Activated naive CD8-positive, alpha-beta T cell treated with anti-CD3 and anti-CD28 coated beads, Interleukin-2, amount 50 U/mL, for 24 hours (primary cell): ENCODE results near the gene COBL.

ENCODE experiments used
- ATAC-seq: fragments of 150-1000 bp; cut with Tn5 transposase; one replicate; pipeline ENCODE4 v1.10.0; 2021
- DNase-seq: peaks from one replicate; pipeline ENCODE4 v3.0.0; 2021
- H3K27ac Mint-ChIP-seq: one replicate; pipeline ENCODE4 v1.8.0; 2021; ENCODE audit warnings: mild to moderate bottlenecking, mixed read lengths
- H3K27me3 Mint-ChIP-seq: one replicate; pipeline ENCODE4 v1.8.0; 2021; ENCODE audit warnings: mixed read lengths
- H3K36me3 Mint-ChIP-seq: one replicate; pipeline ENCODE4 v1.8.0; 2021; ENCODE audit warnings: low read depth, mixed read lengths
- H3K4me1 Mint-ChIP-seq: one replicate; pipeline ENCODE4 v1.8.0; 2021; ENCODE audit warnings: mixed read lengths
- H3K4me3 Mint-ChIP-seq: one replicate; pipeline ENCODE4 v1.8.0; 2021; ENCODE audit warnings: mild to moderate bottlenecking, moderate library complexity, mixed read lengths
- H3K9me3 Mint-ChIP-seq: one replicate; pipeline ENCODE4 v1.8.0; 2021; ENCODE audit warnings: mixed read lengths

The COBL gene

DNA sequence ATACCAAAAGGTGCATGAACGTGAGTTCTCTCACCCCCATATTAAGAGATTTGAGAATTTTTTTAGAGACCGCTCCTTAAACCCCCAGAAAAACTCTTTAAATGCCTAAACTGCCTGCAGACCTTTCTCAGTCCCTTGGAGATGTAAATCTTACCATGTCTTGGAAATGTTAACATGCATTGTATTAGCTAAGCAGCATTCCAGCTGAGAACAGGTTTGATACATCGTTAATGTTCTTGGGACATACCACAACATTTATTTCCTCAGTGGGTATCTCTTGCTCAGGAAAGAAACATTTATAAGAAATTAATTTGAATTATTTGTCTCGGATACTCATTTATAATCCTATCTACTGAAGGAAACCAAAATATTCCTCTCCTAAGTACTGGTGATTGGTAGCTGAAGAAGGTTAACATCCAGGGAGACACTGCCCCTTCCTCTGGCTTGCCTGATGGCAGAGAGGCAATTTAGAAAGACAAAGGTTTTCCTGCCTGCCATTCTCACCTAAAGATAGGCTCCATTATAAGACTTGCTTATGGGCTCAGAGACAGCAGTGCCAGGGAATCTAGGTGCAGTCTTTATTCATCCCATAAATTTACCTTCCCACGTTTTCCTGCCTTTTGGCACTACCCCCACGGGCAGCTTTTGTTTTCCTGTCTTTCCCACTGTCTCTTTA, 141.2 kb downstream of the COBL start:
- no peak for ATAC-seq

DNA sequence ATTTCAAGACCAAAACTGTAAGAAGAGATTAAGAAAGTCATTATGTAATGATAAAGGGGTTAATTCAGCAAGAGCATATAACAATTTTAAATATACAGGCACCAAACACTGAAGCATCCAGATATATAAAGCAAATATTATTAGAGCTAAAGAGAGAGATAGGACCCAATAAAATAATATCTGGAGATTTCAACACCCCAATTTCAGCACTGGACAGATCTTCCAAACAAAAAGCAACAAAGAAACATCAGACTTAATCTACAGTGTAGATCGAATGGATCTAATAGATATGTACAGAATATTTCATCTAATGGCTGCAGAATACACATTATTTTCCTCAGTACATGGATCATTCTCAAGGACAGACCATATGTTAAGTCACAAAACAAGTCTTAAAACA, 151.3 kb downstream of the COBL start:
- no peak for ATAC-seq
- H3K4me1 Mint-ChIP-seq, result peaks cover 2% of the 10 kb centered on the region
- H3K4me3 Mint-ChIP-seq, result no peak overlapping the region
- H3K9me3 Mint-ChIP-seq, result no peaks in the 10 kb centered on the region
- no peak overlapping the region for H3K27ac Mint-ChIP-seq
- H3K36me3 Mint-ChIP-seq, result no peaks in the 10 kb centered on the region
- DNase-seq, result no peak
- H3K27me3 Mint-ChIP-seq, result peaks cover 10% of the 10 kb centered on the region

More for the DNA sequence above, 141.2 kb downstream of the COBL start:
- Mint-ChIP-seq H3K9me3 (no peaks in the 10 kb centered on the region), H3K36me3 (no peaks in the 10 kb centered on the region), H3K27me3 (peaks cover 6% of the 10 kb centered on the region), H3K4me1 (no peaks in the 10 kb centered on the region), H3K4me3 (no peak overlapping the region), H3K27ac (no peak overlapping the region)
- no peak for DNase-seq

- Mint-ChIP-seq H3K9me3 (no peaks in the 10 kb centered on the region), H3K27me3 (peaks cover 10% of the 10 kb centered on the region), H3K4me1 (peaks cover 2% of the 10 kb centered on the region), H3K36me3 (no peaks in the 10 kb centered on the region), H3K27ac (no peak overlapping the region), H3K4me3 (no peak overlapping the region)
- DNase-seq (peak; percentile 74), ATAC-seq (peak; percentile 89)
Observed at GRCh38 chr7:51162724-51163329, 153.8 kb downstream of the COBL start.

- ATAC-seq (no peak), DNase-seq (no peak)
- H3K9me3 Mint-ChIP-seq, result no peaks in the 10 kb centered on the region
- no peak overlapping the region for H3K4me3 Mint-ChIP-seq
- H3K4me1 Mint-ChIP-seq, result peaks cover 2% of the 10 kb centered on the region
- H3K27me3 Mint-ChIP-seq, result peaks cover 10% of the 10 kb centered on the region
- no peak overlapping the region for H3K27ac Mint-ChIP-seq
- no peaks in the 10 kb centered on the region for H3K36me3 Mint-ChIP-seq
Observed at GRCh38 chr7:51161937-51162336, 154.7 kb downstream of the COBL start.

DNA sequence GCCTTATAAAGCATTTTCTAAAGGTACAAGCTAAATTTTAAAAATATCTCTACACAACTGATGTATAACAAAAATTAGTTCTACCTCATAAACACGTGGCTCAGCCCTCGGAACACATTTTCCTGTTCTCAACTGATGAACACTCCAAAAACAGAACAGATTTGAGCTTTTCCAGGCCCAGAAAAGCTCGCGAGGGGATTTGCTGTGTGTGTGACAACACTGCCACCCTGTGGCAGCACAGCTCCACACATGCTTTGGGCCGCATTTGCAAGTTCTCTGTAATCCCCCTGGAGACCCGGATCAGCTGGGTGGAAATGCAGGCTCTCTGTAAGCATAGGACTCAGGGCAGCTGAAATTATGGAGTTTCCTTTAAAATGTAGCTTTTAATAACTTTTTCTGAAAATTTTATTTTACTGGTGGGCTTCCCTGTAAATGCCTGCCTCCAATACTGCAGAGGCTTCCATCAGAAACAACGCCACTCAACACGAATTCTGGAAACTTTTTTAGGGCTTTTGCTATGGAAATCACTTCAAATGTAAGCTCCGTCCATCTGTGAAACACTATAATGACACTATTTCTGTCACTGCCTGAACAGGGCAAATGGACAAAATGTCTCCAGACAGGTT, 155.5 kb downstream of the COBL start:
- H3K4me1 Mint-ChIP-seq, result peaks cover 5% of the 10 kb centered on the region
- H3K27me3 Mint-ChIP-seq, result peaks cover 10% of the 10 kb centered on the region
- H3K27ac Mint-ChIP-seq, result no peak overlapping the region
- no peaks in the 10 kb centered on the region for H3K9me3 Mint-ChIP-seq
- H3K4me3 Mint-ChIP-seq, result no peak overlapping the region
- no peaks in the 10 kb centered on the region for H3K36me3 Mint-ChIP-seq
- ATAC-seq (peak; percentile 40), DNase-seq (peak; percentile 52)

DNA sequence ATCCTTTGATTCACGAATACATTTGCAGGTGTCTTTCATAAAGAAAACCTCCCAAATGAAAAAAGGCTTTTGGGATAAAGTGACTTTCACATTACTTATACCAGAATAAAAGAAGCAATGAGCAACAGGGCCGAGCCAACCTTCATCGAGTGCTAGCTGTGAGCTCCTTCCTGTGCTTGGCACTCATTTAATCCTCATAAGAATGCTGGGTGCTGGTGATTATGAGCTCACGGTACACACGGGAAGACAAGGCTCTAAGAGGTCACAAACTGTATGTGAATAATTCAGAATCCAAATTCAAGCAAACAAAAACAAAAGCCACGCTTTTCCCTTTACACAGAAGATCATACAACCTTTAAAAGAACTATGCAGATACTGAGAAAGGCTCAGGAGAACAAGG, 156.2 kb downstream of the COBL start:
- ATAC-seq (no peak), DNase-seq (no peak)
- no peaks in the 10 kb centered on the region for H3K36me3 Mint-ChIP-seq
- no peak overlapping the region for H3K4me3 Mint-ChIP-seq
- peaks cover 5% of the 10 kb centered on the region for H3K4me1 Mint-ChIP-seq
- no peaks in the 10 kb centered on the region for H3K9me3 Mint-ChIP-seq
- H3K27ac Mint-ChIP-seq, result no peak overlapping the region
- peaks cover 8% of the 10 kb centered on the region for H3K27me3 Mint-ChIP-seq

- Mint-ChIP-seq H3K36me3 (no peaks in the 10 kb centered on the region), H3K27ac (no peak overlapping the region), H3K27me3 (peaks cover 8% of the 10 kb centered on the region), H3K4me3 (no peak overlapping the region), H3K4me1 (peaks cover 5% of the 10 kb centered on the region), H3K9me3 (no peaks in the 10 kb centered on the region)
- DNase-seq (no peak), ATAC-seq (no peak)
Observed at GRCh38 chr7:51158742-51159445, 157.7 kb downstream of the COBL start.

- H3K9me3 Mint-ChIP-seq, result no peaks in the 10 kb centered on the region
- peaks cover 5% of the 10 kb centered on the region for H3K4me1 Mint-ChIP-seq
- no peak for ATAC-seq
- peaks cover 6% of the 10 kb centered on the region for H3K27me3 Mint-ChIP-seq
- H3K27ac Mint-ChIP-seq, result no peak overlapping the region
- H3K36me3 Mint-ChIP-seq, result no peaks in the 10 kb centered on the region
- DNase-seq, result no peak
- no peak overlapping the region for H3K4me3 Mint-ChIP-seq
Observed at GRCh38 chr7:51158211-51158610, 158.4 kb downstream of the COBL start.

DNA sequence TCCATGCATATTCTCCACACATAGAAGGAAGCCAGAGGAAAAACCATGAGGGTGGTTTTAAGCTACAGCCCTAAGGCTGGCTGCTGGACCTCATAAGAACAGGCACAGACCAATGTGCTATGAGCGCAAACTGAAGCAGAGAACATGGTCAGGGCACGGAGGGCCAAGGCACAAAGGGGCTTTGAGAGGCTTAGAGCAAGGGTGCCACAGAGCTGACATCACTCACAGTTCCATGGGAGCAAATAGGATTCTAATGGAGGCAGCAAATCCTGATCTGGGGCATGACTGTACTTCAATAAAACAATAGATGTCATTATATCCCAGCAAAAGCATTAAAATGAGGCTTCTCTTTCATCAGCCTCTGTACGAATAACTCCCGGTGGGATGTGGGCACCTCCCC, 162.4 kb downstream of the COBL start:
- Mint-ChIP-seq H3K27me3 (peaks cover 7% of the 10 kb centered on the region), H3K9me3 (no peaks in the 10 kb centered on the region), H3K36me3 (no peaks in the 10 kb centered on the region), H3K4me1 (peaks cover 4% of the 10 kb centered on the region), H3K27ac (no peak overlapping the region), H3K4me3 (no peak overlapping the region)
- DNase-seq (no peak), ATAC-seq (no peak)

DNA sequence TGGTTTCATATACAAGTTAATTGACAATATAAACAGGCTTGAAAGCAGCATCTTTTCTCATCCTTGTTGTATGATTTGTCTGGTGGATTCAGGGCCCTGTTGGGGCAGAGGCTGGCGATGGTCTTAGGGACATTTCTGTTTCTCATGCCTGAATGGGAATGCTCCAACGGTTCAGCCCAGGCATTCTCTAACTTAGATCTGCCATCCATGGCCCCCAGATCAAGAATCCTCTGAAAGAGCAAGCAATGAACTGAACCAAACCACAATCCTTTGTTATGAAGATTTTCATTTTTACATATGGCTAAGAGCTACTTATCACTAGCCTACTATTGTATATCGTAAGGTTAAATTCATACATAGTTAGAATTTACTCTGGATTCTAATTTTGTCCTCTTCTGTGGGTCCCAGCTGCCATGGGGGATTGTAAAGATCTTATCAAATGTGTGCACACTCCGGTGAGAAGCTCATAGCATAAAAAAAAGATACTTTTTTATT, 163.9 kb downstream of the COBL start:
- DNase-seq (no peak), ATAC-seq (no peak)
- peaks cover 5% of the 10 kb centered on the region for H3K9me3 Mint-ChIP-seq
- H3K27ac Mint-ChIP-seq, result no peak overlapping the region
- H3K4me1 Mint-ChIP-seq, result peaks cover 4% of the 10 kb centered on the region
- no peak overlapping the region for H3K4me3 Mint-ChIP-seq
- H3K36me3 Mint-ChIP-seq, result peaks cover 4% of the 10 kb centered on the region
- H3K27me3 Mint-ChIP-seq, result peaks cover 7% of the 10 kb centered on the region

- H3K27me3 Mint-ChIP-seq, result peaks cover 7% of the 10 kb centered on the region
- peaks cover 4% of the 10 kb centered on the region for H3K36me3 Mint-ChIP-seq
- H3K4me1 Mint-ChIP-seq, result peaks cover 2% of the 10 kb centered on the region
- no peak overlapping the region for H3K27ac Mint-ChIP-seq
- DNase-seq, result no peak
- H3K4me3 Mint-ChIP-seq, result no peak overlapping the region
- no peak for ATAC-seq
- H3K9me3 Mint-ChIP-seq, result peaks cover 9% of the 10 kb centered on the region
Observed at GRCh38 chr7:51151455-51151854, 165.2 kb downstream of the COBL start.

DNA sequence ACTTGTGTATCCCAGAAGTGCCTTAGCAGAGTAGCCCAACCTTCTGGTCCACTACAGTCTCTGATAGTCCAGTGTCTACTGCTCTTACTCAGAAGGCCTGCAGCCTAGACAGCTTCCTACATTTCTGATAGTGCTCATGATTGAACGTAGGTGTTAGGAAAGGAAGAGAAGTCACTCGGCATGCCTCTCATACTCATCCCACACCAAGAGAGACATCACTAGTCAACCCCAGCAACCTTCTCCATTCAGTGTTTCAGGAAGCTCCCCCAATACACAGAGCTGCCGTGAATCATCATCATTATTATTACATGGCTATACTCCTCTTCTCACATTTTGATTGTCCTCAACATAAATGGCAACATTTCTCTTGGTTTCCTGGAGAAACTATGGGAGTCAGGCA, 166.4 kb downstream of the COBL start:
- H3K4me1 Mint-ChIP-seq, result no peaks in the 10 kb centered on the region
- no peak overlapping the region for H3K27ac Mint-ChIP-seq
- ATAC-seq, result no peak
- H3K27me3 Mint-ChIP-seq, result peaks cover 7% of the 10 kb centered on the region
- H3K4me3 Mint-ChIP-seq, result no peak overlapping the region
- DNase-seq, result no peak
- peaks cover 4% of the 10 kb centered on the region for H3K36me3 Mint-ChIP-seq
- peaks cover 9% of the 10 kb centered on the region for H3K9me3 Mint-ChIP-seq

- peaks cover 4% of the 10 kb centered on the region for H3K36me3 Mint-ChIP-seq
- H3K27ac Mint-ChIP-seq, result no peak overlapping the region
- no peak for ATAC-seq
- no peak overlapping the region for H3K4me3 Mint-ChIP-seq
- peaks cover 9% of the 10 kb centered on the region for H3K9me3 Mint-ChIP-seq
- peaks cover 4% of the 10 kb centered on the region for H3K27me3 Mint-ChIP-seq
- H3K4me1 Mint-ChIP-seq, result no peaks in the 10 kb centered on the region
- DNase-seq, result no peak
Observed at GRCh38 chr7:51148216-51148615, 168.4 kb downstream of the COBL start.

GRCh38 chr7:51146816-51147586, 169.6 kb downstream of the COBL start:
- peaks cover 4% of the 10 kb centered on the region for H3K36me3 Mint-ChIP-seq
- peaks cover 8% of the 10 kb centered on the region for H3K27me3 Mint-ChIP-seq
- no peak for ATAC-seq
- H3K4me1 Mint-ChIP-seq, result no peaks in the 10 kb centered on the region
- H3K4me3 Mint-ChIP-seq, result no peak overlapping the region
- no peak for DNase-seq
- H3K27ac Mint-ChIP-seq, result no peak overlapping the region
- H3K9me3 Mint-ChIP-seq, result peaks cover 9% of the 10 kb centered on the region
